Astrocyte of the spinal cord (primary cell): Measurements from ENCODE around the gene RALGPS2.

Experiments
- DNase-seq: peaks from one replicate; pipeline ENCODE4 v3.0.0; 2011; ENCODE audit warnings: low read depth, low spot score
- H3K4me3 ChIP-seq: 2 replicates; pipeline ENCODE4 v1.5.1; 2011; ENCODE audit warnings: low read depth, mild to moderate bottlenecking, low read length, moderate library complexity
- CTCF ChIP-seq: IDR thresholded peaks from 2 replicates; pipeline ENCODE4 v1.5.1; 2012; ENCODE audit warnings: low read depth, mild to moderate bottlenecking, low read length, inconsistent platforms
- in situ Hi-C: cut with HindIII; loops from 2 replicates; pipeline ENCODE4 v1.10.0; 2017; ENCODE audit warnings: low sequenced_read_pairs

RALGPS2 gene

GRCh38 chr1:178935610-178936009, 210.6 kb downstream of the RALGPS2 start:
- in situ Hi-C loops: no loop called here
- TF ChIP-seq CTCF: no peak
- no peak for DNase-seq

GRCh38 chr1:178937695-178938094, 212.7 kb downstream of the RALGPS2 start:
- no peak for DNase-seq
- H3K4me3 ChIP-seq: no peak overlapping the region
- in situ Hi-C loops: no loop called here
- TF ChIP-seq CTCF: no peak

More at GRCh38 chr1:178935610-178936009, 210.6 kb downstream of the RALGPS2 start:
- H3K4me3 ChIP-seq: no peak overlapping the region

- peak; percentile 18 for DNase-seq
- H3K4me3 ChIP-seq: no peak overlapping the region
- TF ChIP-seq CTCF: no peak
- in situ Hi-C loops: no loop called here
These were observed 213.3 kb downstream of the RALGPS2 start for GRCh38 chr1:178938101-178938958.

GRCh38 chr1:178938959-178939317, 213.9 kb downstream of the RALGPS2 start:
- peak; percentile 85 for DNase-seq
- H3K4me3 ChIP-seq: no peak overlapping the region
- no peak for TF ChIP-seq CTCF
- in situ Hi-C loops: no loop called here

GRCh38 chr1:178939338-178940067, 214.5 kb downstream of the RALGPS2 start:
- in situ Hi-C loops: no loop called here
- H3K4me3 ChIP-seq: no peak overlapping the region
- no peak for TF ChIP-seq CTCF
- no peak for DNase-seq

- peak; percentile 72 for DNase-seq
- in situ Hi-C loops: no loop called here
- H3K4me3 ChIP-seq: no peak overlapping the region
- TF ChIP-seq CTCF: no peak
These were observed 215.2 kb downstream of the RALGPS2 start for GRCh38 chr1:178940068-178940765.
